ENCODE measurements around the gene AHRR.

- TF ChIP-seq CTCF (IDR thresholded peaks at IDR 0.05; ENCODE audit: poor library complexity) (no peak), EZH2 (IDR thresholded peaks at IDR 0.05; ENCODE audit: borderline replicate concordance) (no peak), EZH2phosphoT487 (IDR thresholded peaks at IDR 0.05; ENCODE audit: low read depth, severe bottlenecking, unreplicated experiment) (no peak)
These were observed 7.7 kb downstream of the AHRR start for GRCh38 chr5:329121-329735.
